GM19193 (cell line): Measurements from ENCODE around the gene TEX22.

Source experiments
- POLR2A ChIP-seq: IDR thresholded peaks from 4 replicates; pipeline ENCODE4 v1.6.1; 2011; ENCODE audit not compliant: insufficient read depth, insufficient read length; ENCODE audit errors: extremely low read depth

The TEX22 gene

GRCh38 chr14:105398044-105398725, at the start of gene TEX22:
Gene TEX22 (plus strand): TSS chr14:105398538. CDS start chr14:105399341, 803 bp downstream.
- peak; percentile 77 for TF ChIP-seq POLR2A

GRCh38 chr14:105348945-105349699, 49.2 kb upstream of the TEX22 start:
- TF ChIP-seq POLR2A: no peak

- TF ChIP-seq POLR2A: no peak
Measured at GRCh38 chr14:105349992-105350391, 48.3 kb upstream of the TEX22 start.

GRCh38 chr14:105350450-105351244, 47.7 kb upstream of the TEX22 start:
- no peak for TF ChIP-seq POLR2A

GRCh38 chr14:105351410-105351809, 46.9 kb upstream of the TEX22 start:
- no peak for TF ChIP-seq POLR2A

GRCh38 chr14:105351920-105352851, 46.2 kb upstream of the TEX22 start:
- no peak for TF ChIP-seq POLR2A

GRCh38 chr14:105353136-105353535, 45.2 kb upstream of the TEX22 start:
- no peak for TF ChIP-seq POLR2A

GRCh38 chr14:105354541-105354940, 43.8 kb upstream of the TEX22 start:
- no peak for TF ChIP-seq POLR2A

- TF ChIP-seq POLR2A: no peak
Measured at GRCh38 chr14:105355049-105355575, 43.2 kb upstream of the TEX22 start.

- no peak for TF ChIP-seq POLR2A
Measured at GRCh38 chr14:105355850-105356604, 42.3 kb upstream of the TEX22 start.

- no peak for TF ChIP-seq POLR2A
Measured at GRCh38 chr14:105356927-105357326, 41.4 kb upstream of the TEX22 start.

- TF ChIP-seq POLR2A: no peak
Measured at GRCh38 chr14:105357626-105358025, 40.7 kb upstream of the TEX22 start.

- no peak for TF ChIP-seq POLR2A
Measured at GRCh38 chr14:105358140-105358846, 40.0 kb upstream of the TEX22 start.
